Sigmoid colon (tissue), 4 donors: ENCODE data around the gene CDC73.

ENCODE experiments used
- CTCF ChIP-seq, 4 experiments: fragments of 450-650 bp in 3 of 4; fragments of 200-600 bp in 1 of 4; IDR thresholded peaks; one replicate each; pipeline ENCODE4 v1.5.1; 2016 to 2019; ENCODE audit warnings: antibody characterized with exemption in 4 of 4, mild to moderate bottlenecking in 3 of 4, moderate library complexity in 2 of 4
- POLR2A ChIP-seq, 2 donors: fragments of 450-650 bp; IDR thresholded peaks; one replicate each; pipeline ENCODE4 v1.6.1; 2016; ENCODE audit warnings: antibody characterized with exemption in 2 of 2, mild to moderate bottlenecking in 2 of 2, moderate library complexity in 2 of 2
- POLR2AphosphoS5 ChIP-seq, 4 donors: sonication (generic); formaldehyde crosslinking; IDR thresholded peaks; one replicate each; pipeline ENCODE4 v1.6.1; 2017; ENCODE audit warnings: antibody characterized with exemption in 4 of 4

- TF ChIP-seq CTCF (IDR thresholded peaks at IDR 0.05) (no peak), POLR2A (IDR thresholded peaks at IDR 0.05) (no peak), POLR2AphosphoS5 (IDR thresholded peaks at IDR 0.05) (no peak)
Measured at GRCh38 chr1:193141804-193142203, 20.0 kb downstream of the CDC73 start.
